RWPE2 (cell line): ENCODE measurements around the gene JAML.

Experiments
- ATAC-seq: fragments of 200-7000 bp; cut with Tn5 transposase; 3 replicates; pipeline ENCODE4 v1.9.1; 2021; ENCODE audit warnings: low read depth
- DNase-seq: peaks from one replicate; pipeline ENCODE4 v3.0.0-alpha.2; 2020; ENCODE audit warnings: low spot score
- H3K27ac ChIP-seq: fragments of 450-650 bp; 2 replicates; pipeline ENCODE4 v1.5.1; 2017; ENCODE audit warnings: mild to moderate bottlenecking; ENCODE audit not compliant: poor library complexity, severe bottlenecking
- H3K27me3 ChIP-seq: fragments of 250-450 bp; sonication (Bioruptor Pico); 2 replicates; pipeline ENCODE4 v1.5.1; 2021; ENCODE audit warnings: mild to moderate bottlenecking, moderate library complexity; ENCODE audit not compliant: insufficient read depth, poor library complexity, severe bottlenecking
- H3K36me3 ChIP-seq: fragments of 250-450 bp; sonication (Bioruptor Pico); 2 replicates; pipeline ENCODE4 v1.5.1; 2020; ENCODE audit warnings: low read depth, mild to moderate bottlenecking, moderate library complexity
- H3K4me1 ChIP-seq: fragments of 250-450 bp; sonication (Bioruptor Pico); 2 replicates; pipeline ENCODE4 v1.5.1; 2021; ENCODE audit warnings: mild to moderate bottlenecking, moderate library complexity; ENCODE audit not compliant: insufficient read depth, poor library complexity, severe bottlenecking
- H3K4me3 ChIP-seq: fragments of 250-450 bp; sonication (Bioruptor Pico); 2 replicates; pipeline ENCODE4 v1.5.1; 2021; ENCODE audit warnings: mild to moderate bottlenecking, moderate library complexity; ENCODE audit not compliant: severe bottlenecking
- H3K9me3 ChIP-seq: fragments of 250-450 bp; sonication (Bioruptor Pico); 2 replicates; pipeline ENCODE4 v1.5.1; 2021; ENCODE audit warnings: mild to moderate bottlenecking, moderate library complexity; ENCODE audit not compliant: severe bottlenecking
- TF ChIP-seq, protein P1 (sequence below): fragments of 450-650 bp; IDR thresholded peaks from one replicate; pipeline ENCODE4 v1.5.1; 2017; ENCODE audit warnings: mild to moderate bottlenecking, moderate library complexity; ENCODE audit not compliant: poor library complexity, severe bottlenecking

The JAML gene

DNA sequence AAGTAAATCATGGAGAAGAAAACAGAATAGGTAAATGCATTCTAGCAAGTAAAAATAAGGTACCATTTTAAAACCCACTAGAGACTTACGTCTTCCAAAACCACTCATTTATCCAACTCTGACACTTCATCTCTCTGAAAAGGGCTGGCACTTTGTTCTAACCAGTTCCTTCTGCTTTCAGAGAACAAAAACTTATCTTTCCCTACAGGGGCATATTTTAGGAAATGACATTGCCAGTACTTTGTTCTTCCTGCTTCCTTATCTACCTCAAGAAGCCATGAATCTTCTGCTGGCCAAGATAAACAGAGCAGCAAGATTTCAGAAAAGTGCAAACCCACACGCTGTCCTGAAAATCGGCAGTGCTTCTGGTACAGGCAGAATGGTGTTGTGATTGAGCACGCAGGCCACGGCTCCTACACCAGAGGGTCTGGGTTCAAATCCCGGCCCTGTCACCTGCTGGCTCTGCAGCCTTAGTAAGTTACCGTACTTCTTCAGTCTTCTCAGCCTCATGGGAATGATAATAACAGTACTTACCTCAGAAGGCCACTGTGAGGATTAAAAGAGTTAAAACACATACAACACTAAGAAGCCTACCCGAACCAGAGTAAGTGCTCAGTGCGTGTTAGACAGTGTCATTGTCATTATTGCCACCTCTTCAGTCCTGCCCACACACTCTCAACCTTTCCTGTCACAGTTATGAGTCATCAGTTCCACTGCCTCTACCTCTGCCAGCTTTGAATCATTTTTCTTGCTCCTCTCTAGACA lies 16.4 kb upstream of the JAML start:
- H3K27ac ChIP-seq, result peak overlapping the region; percentile 15
- peaks cover 3% of the 10 kb centered on the region; the same call in 1 of the 2 replicates for H3K36me3 ChIP-seq
- H3K4me1 ChIP-seq, result peaks cover 16% of the 10 kb centered on the region
- TF ChIP-seq, protein P1, sequence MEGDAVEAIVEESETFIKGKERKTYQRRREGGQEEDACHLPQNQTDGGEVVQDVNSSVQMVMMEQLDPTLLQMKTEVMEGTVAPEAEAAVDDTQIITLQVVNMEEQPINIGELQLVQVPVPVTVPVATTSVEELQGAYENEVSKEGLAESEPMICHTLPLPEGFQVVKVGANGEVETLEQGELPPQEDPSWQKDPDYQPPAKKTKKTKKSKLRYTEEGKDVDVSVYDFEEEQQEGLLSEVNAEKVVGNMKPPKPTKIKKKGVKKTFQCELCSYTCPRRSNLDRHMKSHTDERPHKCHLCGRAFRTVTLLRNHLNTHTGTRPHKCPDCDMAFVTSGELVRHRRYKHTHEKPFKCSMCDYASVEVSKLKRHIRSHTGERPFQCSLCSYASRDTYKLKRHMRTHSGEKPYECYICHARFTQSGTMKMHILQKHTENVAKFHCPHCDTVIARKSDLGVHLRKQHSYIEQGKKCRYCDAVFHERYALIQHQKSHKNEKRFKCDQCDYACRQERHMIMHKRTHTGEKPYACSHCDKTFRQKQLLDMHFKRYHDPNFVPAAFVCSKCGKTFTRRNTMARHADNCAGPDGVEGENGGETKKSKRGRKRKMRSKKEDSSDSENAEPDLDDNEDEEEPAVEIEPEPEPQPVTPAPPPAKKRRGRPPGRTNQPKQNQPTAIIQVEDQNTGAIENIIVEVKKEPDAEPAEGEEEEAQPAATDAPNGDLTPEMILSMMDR, result no peak
- no peak overlapping the region for H3K4me3 ChIP-seq
- no peaks in the 10 kb centered on the region for H3K27me3 ChIP-seq
- ATAC-seq (peak; percentile 89), DNase-seq (no peak)
- H3K9me3 ChIP-seq, result no peaks in the 10 kb centered on the region

DNA sequence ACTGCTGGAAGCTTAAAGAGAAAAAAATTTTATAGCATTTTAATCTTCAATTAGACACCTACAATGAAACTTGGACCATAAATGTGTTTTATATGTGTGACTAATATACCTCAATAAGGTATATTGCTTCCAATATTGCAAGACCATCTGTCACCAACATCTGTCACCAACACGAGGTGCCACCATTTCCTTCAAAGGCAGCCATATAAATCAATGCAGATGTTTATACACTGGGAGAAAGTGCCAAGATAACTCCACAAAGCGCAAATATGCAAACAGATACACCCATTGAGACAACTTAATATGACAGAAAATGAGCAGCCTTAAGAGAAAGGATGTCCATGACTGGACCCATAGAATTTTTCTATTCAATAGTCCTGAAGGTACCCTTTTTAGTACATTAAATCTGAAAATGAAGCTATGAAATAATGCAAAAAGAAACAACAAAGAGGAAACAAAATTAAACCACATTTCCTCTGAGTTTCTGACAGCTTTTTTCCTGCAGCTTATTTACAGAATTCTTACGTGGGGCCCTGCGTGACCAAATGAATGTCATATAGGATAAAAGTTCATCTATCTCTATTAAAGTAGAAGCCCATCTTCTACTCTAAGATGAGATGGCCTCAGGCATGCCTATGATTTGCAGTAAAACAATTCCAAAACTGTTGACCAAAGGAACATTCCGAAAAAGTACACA lies 14.8 kb upstream of the JAML start:
- Histone ChIP-seq H3K36me3 (peaks cover 9% of the 10 kb centered on the region), H3K27ac (no peak overlapping the region), H3K4me3 (no peak overlapping the region), H3K4me1 (peaks cover 16% of the 10 kb centered on the region), H3K9me3 (no peaks in the 10 kb centered on the region), H3K27me3 (no peaks in the 10 kb centered on the region)
- DNase-seq (no peak), ATAC-seq (no peak)
- TF ChIP-seq, protein P1, result no peak

DNA sequence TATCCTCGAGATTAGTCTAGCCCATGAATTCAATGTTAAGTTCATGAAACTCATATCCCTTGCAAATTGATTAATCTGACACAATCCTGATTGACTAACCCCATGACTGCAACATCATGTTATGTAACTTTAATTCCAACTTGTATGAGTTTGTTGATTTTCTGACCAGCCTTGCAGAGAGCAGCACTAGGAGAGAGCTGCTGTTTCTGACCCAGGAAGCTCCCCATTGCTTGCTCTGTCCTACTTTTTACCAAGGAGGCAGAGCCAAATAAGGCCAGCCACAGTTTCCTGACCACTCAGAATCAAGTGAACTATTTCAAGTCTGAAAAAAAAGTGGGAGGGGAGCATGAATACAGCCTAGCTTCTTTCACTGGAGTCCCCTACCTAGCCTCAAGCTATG lies 14.1 kb upstream of the JAML start:
- peaks cover 16% of the 10 kb centered on the region for H3K4me1 ChIP-seq
- no peak overlapping the region for H3K27ac ChIP-seq
- H3K36me3 ChIP-seq, result peaks cover 11% of the 10 kb centered on the region
- H3K4me3 ChIP-seq, result no peak overlapping the region
- DNase-seq (no peak), ATAC-seq (no peak)
- no peaks in the 10 kb centered on the region for H3K9me3 ChIP-seq
- TF ChIP-seq, protein P1, result no peak
- H3K27me3 ChIP-seq, result no peaks in the 10 kb centered on the region

DNA sequence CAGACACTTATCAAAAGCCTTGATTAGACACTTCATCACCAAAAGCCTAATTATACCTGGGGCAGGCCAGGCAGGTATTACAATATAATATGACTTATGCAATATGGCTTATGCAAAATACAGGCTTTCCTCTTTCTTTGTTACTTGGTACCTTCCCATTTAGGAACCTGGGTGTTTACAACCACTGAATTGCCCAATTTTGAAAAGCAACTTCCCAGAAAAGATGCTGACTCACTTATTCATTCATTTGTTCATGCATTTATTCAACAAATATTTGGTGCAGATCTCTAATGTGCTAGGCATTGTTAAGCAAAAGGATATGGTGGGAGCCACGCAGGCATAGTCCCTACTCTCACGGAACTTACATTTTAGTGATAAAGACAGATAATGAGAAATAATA lies 13.6 kb upstream of the JAML start:
- Histone ChIP-seq H3K27me3 (no peaks in the 10 kb centered on the region), H3K27ac (no peak overlapping the region), H3K9me3 (no peaks in the 10 kb centered on the region), H3K4me1 (peaks cover 16% of the 10 kb centered on the region), H3K4me3 (no peak overlapping the region), H3K36me3 (peaks cover 11% of the 10 kb centered on the region)
- DNase-seq (no peak), ATAC-seq (no peak)
- TF ChIP-seq, protein P1, result no peak

DNA sequence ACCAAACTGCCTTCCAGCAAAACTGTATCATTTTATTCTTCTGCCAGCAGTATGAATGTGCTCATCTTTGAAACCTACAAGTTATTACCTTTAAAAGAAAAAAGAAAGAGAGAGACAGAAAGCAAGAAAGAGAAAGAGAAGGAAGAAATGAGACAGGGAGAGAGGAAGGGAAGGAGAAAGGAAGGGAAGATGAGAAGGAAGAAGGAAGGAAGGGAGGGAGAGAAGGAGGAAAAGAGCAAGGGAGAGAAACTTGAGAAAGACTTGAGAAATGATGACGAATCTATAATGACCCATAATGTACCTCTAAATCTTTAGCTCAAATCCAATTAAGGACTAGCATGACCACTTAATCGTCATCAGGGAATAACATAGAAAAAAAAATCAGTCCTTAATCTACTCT lies 11.4 kb upstream of the JAML start:
- H3K36me3 ChIP-seq, result peaks cover 15% of the 10 kb centered on the region
- peaks cover 3% of the 10 kb centered on the region for H3K4me1 ChIP-seq
- H3K4me3 ChIP-seq, result no peak overlapping the region
- H3K9me3 ChIP-seq, result no peaks in the 10 kb centered on the region
- H3K27me3 ChIP-seq, result no peaks in the 10 kb centered on the region
- H3K27ac ChIP-seq, result no peak overlapping the region
- TF ChIP-seq, protein P1, result no peak
- DNase-seq (no peak), ATAC-seq (no peak)
